Measurements from ENCODE around the gene ADGRF5.

Gene ADGRF5

DNA sequence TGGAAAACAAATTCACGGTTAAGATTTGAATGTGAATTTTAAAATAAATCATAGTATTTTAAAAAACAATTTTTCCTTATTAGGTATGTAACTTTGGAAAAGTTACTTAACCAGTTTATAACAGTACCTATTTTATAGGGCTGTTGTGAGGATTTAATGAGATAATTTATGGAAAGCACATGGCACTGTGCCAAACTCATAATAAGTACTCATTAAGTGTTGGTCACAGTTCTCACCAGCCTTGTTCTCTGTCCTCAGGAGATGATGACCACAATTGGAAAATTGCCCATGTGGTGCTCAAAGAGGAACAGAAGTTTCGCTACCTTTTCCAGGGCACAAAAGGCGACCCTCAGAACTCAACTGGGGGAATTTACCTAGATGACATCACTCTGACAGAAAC lies 88.9 kb downstream of the ADGRF5 start:
- H3K4me3 ChIP-seq (ENCODE audit: low read depth, low read length), result no peak overlapping the region
- DNase-seq (ENCODE audit: low read depth), result no peak
- TF ChIP-seq MYC (IDR thresholded peaks at IDR 0.05; ENCODE audit: low read depth, low read length) (no peak), POLR2A (IDR thresholded peaks at IDR 0.05; ENCODE audit: extremely low read depth, insufficient read length) (no peak)
- TF ChIP-seq, protein P1, sequence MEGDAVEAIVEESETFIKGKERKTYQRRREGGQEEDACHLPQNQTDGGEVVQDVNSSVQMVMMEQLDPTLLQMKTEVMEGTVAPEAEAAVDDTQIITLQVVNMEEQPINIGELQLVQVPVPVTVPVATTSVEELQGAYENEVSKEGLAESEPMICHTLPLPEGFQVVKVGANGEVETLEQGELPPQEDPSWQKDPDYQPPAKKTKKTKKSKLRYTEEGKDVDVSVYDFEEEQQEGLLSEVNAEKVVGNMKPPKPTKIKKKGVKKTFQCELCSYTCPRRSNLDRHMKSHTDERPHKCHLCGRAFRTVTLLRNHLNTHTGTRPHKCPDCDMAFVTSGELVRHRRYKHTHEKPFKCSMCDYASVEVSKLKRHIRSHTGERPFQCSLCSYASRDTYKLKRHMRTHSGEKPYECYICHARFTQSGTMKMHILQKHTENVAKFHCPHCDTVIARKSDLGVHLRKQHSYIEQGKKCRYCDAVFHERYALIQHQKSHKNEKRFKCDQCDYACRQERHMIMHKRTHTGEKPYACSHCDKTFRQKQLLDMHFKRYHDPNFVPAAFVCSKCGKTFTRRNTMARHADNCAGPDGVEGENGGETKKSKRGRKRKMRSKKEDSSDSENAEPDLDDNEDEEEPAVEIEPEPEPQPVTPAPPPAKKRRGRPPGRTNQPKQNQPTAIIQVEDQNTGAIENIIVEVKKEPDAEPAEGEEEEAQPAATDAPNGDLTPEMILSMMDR (IDR thresholded peaks at IDR 0.05; ENCODE audit: low read depth, low read length), result no peak
- TF ChIP-seq, protein P2, sequence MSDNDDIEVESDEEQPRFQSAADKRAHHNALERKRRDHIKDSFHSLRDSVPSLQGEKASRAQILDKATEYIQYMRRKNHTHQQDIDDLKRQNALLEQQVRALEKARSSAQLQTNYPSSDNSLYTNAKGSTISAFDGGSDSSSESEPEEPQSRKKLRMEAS (IDR thresholded peaks at IDR 0.05; ENCODE audit: low read depth, low read length), result no peak

DNA sequence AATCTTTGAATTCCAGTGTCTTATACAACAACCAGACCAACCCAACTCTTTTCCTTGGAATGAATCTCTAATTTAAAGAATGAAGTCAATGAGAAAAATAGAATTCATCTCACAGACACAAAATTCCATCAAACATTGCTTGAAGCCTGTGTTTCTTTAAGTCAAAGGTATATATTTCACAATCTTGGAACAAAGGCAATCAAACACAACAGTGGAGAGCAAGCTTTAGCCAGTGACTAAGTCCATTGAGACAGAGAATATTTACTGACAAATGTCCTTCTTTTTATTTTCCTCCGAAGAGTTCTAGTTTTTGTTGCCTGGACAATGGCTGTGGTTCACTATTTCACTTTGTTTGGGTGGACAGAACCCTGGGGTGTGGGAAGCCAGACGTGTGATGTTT lies 92.8 kb downstream of the ADGRF5 start:
- no peak overlapping the region for H3K4me3 ChIP-seq (ENCODE audit: low read depth, low read length)
- TF ChIP-seq MYC (IDR thresholded peaks at IDR 0.05; ENCODE audit: low read depth, low read length) (no peak), POLR2A (IDR thresholded peaks at IDR 0.05; ENCODE audit: extremely low read depth, insufficient read length) (no peak)
- TF ChIP-seq, protein P1 (IDR thresholded peaks at IDR 0.05; ENCODE audit: low read depth, low read length), result no peak
- TF ChIP-seq, protein P2 (IDR thresholded peaks at IDR 0.05; ENCODE audit: low read depth, low read length), result no peak
- DNase-seq (ENCODE audit: low read depth), result no peak

DNA sequence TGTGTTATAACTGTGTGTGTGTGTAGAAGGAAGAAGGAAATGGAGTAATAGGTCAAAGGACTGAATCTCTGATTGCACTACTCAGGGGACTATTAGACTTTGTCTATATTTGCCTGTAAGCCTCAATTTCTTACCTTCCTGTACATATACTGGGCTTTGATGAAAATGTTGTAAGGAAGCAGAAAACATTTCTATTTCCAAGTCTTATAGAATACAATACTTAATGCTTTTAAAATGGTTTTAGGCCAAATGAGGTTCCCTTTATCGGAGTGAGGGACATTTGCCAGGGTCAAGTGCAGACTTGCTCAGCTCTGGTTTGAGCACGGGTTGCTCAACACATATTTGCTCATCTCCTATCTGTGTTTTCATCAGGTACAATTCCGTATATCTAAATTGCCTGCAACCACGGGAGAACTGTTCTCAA lies 100.3 kb downstream of the ADGRF5 start:
- TF ChIP-seq POLR2A (IDR thresholded peaks at IDR 0.05; ENCODE audit: extremely low read depth, insufficient read length), result no peak
- TF ChIP-seq, protein P2 (IDR thresholded peaks at IDR 0.05; ENCODE audit: low read depth, low read length), result no peak
- TF ChIP-seq, protein P1 (IDR thresholded peaks at IDR 0.05; ENCODE audit: low read depth, low read length), result no peak
- TF ChIP-seq MYC (IDR thresholded peaks at IDR 0.05; ENCODE audit: low read depth, low read length), result no peak
- no peak overlapping the region for H3K4me3 ChIP-seq (ENCODE audit: low read depth, low read length)
- DNase-seq (ENCODE audit: low read depth), result peak; percentile 5

DNA sequence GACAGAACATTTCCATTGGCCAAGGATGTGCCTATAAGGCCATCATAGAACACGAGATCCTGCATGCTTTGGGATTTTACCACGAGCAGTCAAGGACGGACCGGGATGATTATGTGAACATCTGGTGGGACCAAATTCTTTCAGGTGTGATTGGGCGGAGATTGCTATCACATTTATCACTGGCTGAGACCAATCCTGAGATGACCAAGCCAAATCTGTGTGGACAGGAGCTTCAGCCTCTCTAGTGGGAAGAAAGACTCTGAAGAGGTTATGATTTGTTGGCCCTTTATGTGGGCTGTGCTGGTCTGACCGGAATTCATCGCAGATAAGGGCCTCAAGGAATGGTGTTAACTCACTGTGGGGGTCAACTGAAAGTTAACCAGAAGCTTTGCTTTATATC lies 102.2 kb downstream of the ADGRF5 start:
- DNase-seq (ENCODE audit: low read depth), result no peak
- TF ChIP-seq, protein P1 (IDR thresholded peaks at IDR 0.05; ENCODE audit: low read depth, low read length), result no peak
- TF ChIP-seq POLR2A (IDR thresholded peaks at IDR 0.05; ENCODE audit: extremely low read depth, insufficient read length) (no peak), MYC (IDR thresholded peaks at IDR 0.05; ENCODE audit: low read depth, low read length) (no peak)
- TF ChIP-seq, protein P2 (IDR thresholded peaks at IDR 0.05; ENCODE audit: low read depth, low read length), result no peak
- no peak overlapping the region for H3K4me3 ChIP-seq (ENCODE audit: low read depth, low read length)

DNA sequence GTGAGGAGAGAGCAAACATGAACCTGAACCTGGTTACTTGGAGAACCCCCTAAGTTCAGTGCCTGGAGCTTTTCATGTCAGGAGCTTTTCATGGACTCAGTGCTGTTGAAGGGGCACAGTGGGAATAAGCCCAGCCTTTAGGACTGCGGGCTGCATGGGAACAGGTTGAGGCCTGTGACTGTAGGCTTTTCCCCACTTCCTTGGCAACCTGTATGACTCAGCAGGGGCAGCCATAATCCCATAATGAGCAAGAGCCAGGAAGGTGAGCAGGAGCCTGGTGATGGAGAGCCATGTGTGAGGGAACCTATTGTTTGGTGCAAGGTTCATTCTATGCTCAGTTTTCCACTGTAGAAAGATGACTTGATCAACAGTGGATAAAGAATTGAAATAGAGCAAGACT lies 105.1 kb downstream of the ADGRF5 start:
- no peak overlapping the region for H3K4me3 ChIP-seq (ENCODE audit: low read depth, low read length)
- DNase-seq (ENCODE audit: low read depth), result no peak
- no peak for TF ChIP-seq POLR2A (IDR thresholded peaks at IDR 0.05; ENCODE audit: extremely low read depth, insufficient read length)
- TF ChIP-seq, protein P2 (IDR thresholded peaks at IDR 0.05; ENCODE audit: low read depth, low read length), result no peak
- TF ChIP-seq, protein P1 (IDR thresholded peaks at IDR 0.05; ENCODE audit: low read depth, low read length), result no peak
- TF ChIP-seq MYC (IDR thresholded peaks at IDR 0.05; ENCODE audit: low read depth, low read length), result no peak
